HL-60 (cell line): Measurements from ENCODE around the gene DMD.

Experiments used
- GABPA ChIP-seq: IDR thresholded peaks from 2 replicates; pipeline ENCODE4 v1.6.1; 2012; ENCODE audit warnings: low read depth
- POLR2AphosphoS5 ChIP-seq: IDR thresholded peaks from 2 replicates; pipeline ENCODE4 v1.6.1; 2012; ENCODE audit warnings: low read depth
- TF ChIP-seq, protein P1 (sequence below): IDR thresholded peaks from one replicate; pipeline ENCODE4 v1.5.1; 2011; ENCODE audit warnings: low read length, control low read depth, inconsistent platforms; ENCODE audit not compliant: insufficient read depth

DNA sequence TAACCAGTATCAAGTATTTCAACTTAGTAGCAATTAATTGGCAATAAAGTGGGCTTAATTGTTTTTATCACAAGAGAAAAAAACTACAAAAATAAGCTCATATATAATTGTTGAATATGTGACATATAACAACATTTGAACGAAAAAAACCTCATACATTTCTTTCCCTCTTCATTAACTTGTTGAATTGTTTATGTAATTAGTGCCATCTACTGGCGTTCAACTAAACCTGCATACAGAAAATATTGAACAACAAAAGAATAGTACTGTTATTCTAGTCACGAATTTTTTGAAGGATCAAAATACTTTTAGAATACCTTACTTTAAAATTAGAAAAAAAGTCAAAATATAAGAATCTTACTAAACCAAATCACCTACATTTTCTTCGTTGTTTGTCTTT is 1553.0 kb downstream of the DMD start:
- TF ChIP-seq POLR2AphosphoS5 = no peak
- TF ChIP-seq, protein P1, sequence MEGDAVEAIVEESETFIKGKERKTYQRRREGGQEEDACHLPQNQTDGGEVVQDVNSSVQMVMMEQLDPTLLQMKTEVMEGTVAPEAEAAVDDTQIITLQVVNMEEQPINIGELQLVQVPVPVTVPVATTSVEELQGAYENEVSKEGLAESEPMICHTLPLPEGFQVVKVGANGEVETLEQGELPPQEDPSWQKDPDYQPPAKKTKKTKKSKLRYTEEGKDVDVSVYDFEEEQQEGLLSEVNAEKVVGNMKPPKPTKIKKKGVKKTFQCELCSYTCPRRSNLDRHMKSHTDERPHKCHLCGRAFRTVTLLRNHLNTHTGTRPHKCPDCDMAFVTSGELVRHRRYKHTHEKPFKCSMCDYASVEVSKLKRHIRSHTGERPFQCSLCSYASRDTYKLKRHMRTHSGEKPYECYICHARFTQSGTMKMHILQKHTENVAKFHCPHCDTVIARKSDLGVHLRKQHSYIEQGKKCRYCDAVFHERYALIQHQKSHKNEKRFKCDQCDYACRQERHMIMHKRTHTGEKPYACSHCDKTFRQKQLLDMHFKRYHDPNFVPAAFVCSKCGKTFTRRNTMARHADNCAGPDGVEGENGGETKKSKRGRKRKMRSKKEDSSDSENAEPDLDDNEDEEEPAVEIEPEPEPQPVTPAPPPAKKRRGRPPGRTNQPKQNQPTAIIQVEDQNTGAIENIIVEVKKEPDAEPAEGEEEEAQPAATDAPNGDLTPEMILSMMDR = no peak
- TF ChIP-seq GABPA = no peak
